K562 (cell line): ENCODE results near the gene PRKG1. TPM values are rescaled to one million over a fixed set of nuclear protein-coding genes. Genes with fewer than 3 reads are reported as not detected.

Experiments used
- ATAC-seq: fragments of 200-7000 bp; cut with Tn5 transposase; 3 replicates; pipeline ENCODE4 v1.9.1; 2020; ENCODE audit warnings: moderate library complexity
- BruUV-seq: library from RNA; stranded (reverse); fragments of 400-500 nt; replicated peaks from 2 replicates; lab custom pipeline; 2021; lab: Mats Ljungman, UMichigan
- CTCF ChIA-PET: fragments of 300-600 bp; formaldehyde crosslinking; extraction: SDS; loops from one replicate; lab custom pipeline; 2021; ENCODE audit warnings: low intra/inter-chr PET ratio; lab: Yijun Ruan, JAX
- POLR2A ChIA-PET: fragments of 300-600, 350-650 bp; sonication (Branson Sonifier 250); formaldehyde crosslinking; extraction: SDS; loops from one replicate; lab custom pipeline; 2021; ENCODE audit warnings: antibody characterized with exemption, inconsistent platforms; lab: Yijun Ruan, JAX
- DNase-seq, 4 experiments: peaks; one replicate each; pipeline versions ENCODE4 v3.0.0 to v3.0.0-alpha.2; 2011 to 2018; ENCODE audit warnings: low spot score in 3 of 4, mixed read lengths in 3 of 4; ENCODE audit errors: extremely low read depth in 1 of 4
- FAIRE-seq: peaks from 2 replicates; lab custom pipeline; 2011; peaks lifted over from hg19 to GRCh38; lab: Jason Lieb, UNC
- H2AFZ ChIP-seq: 2 replicates; pipeline ENCODE4 v1.6.0; 2011; ENCODE audit warnings: low read depth, low read length, control low read depth, inconsistent platforms
- H3K27ac ChIP-seq: fragments of 200-600 bp; 3 replicates; pipeline ENCODE4 v1.8.0; 2011; ENCODE audit warnings: low read depth, mild to moderate bottlenecking, control low read depth, inconsistent platforms, low read length, moderate library complexity, mixed read lengths; ENCODE audit errors: extremely low read depth
- H3K27me3 ChIP-seq, 2 experiments: fragments of 300-600 bp in 1 of 2; 2 replicates in 1 of 2; 3 replicates in 1 of 2; pipeline versions ENCODE4 v1.6.0 to v1.8.0; 2011; ENCODE audit warnings: inconsistent platforms in 2 of 2, low read length in 2 of 2, mild to moderate bottlenecking in 1 of 2, mixed read lengths in 1 of 2, moderate library complexity in 1 of 2; ENCODE audit not compliant: control insufficient read depth in 2 of 2, insufficient read depth in 2 of 2
- H3K36me3 ChIP-seq: fragments of 300-600 bp; 3 replicates; pipeline ENCODE4 v1.8.0; 2011; ENCODE audit warnings: mild to moderate bottlenecking, low read length, inconsistent platforms; ENCODE audit not compliant: control insufficient read depth, insufficient read depth
- H3K4me1 ChIP-seq, 2 experiments: fragments of 200-600 bp in 1 of 2; replicated peaks in 1 of 2; 2 replicates in 1 of 2; 3 replicates in 1 of 2; pipeline versions ENCODE4 v1.5.1 to v1.8.0; 2011; ENCODE audit warnings: inconsistent platforms in 2 of 2, low read length in 2 of 2, mild to moderate bottlenecking in 1 of 2, mixed read lengths in 1 of 2, moderate library complexity in 1 of 2; ENCODE audit not compliant: control insufficient read depth in 2 of 2, insufficient read depth in 2 of 2
- H3K4me2 ChIP-seq: 2 replicates; pipeline ENCODE4 v1.6.1; 2011; ENCODE audit warnings: low read length, control low read depth, inconsistent platforms, mixed read lengths; ENCODE audit not compliant: insufficient read depth
- H3K4me3 ChIP-seq: fragments of 200-600 bp; sonication (generic), shearing (Covaris generic); 2 replicates; pipeline ENCODE4 v1.5.1; 2016; ENCODE audit warnings: control low read depth, inconsistent platforms
- H3K79me2 ChIP-seq: fragments of 200-600 bp; 3 replicates; pipeline ENCODE4 v1.8.0; 2011; ENCODE audit warnings: low read length, inconsistent platforms; ENCODE audit not compliant: control insufficient read depth, insufficient read depth
- H3K9ac ChIP-seq, 2 experiments: 2 replicates each; pipeline versions ENCODE4 v1.6.0 to v1.6.1; 2011; ENCODE audit warnings: low read depth in 2 of 2, low read length in 2 of 2, control low read depth in 1 of 2, inconsistent platforms in 1 of 2, mild to moderate bottlenecking in 1 of 2, mixed read lengths in 1 of 2; ENCODE audit not compliant: insufficient read depth in 1 of 2
- H3K9me1 ChIP-seq: one replicate; pipeline ENCODE4 v1.6.0; 2011; ENCODE audit warnings: inconsistent platforms, mild to moderate bottlenecking, low read length, moderate library complexity; ENCODE audit not compliant: control insufficient read depth, insufficient read depth
- H3K9me3 ChIP-seq: replicated peaks from 2 replicates; pipeline ENCODE4 v1.5.1; 2011; ENCODE audit warnings: low read depth, low read length, inconsistent platforms; ENCODE audit not compliant: control insufficient read depth, insufficient read depth
- H4K20me1 ChIP-seq: replicated peaks from 2 replicates; pipeline ENCODE4 v1.6.1; 2011; ENCODE audit warnings: low read length, inconsistent platforms, mixed read lengths; ENCODE audit not compliant: control insufficient read depth, insufficient read depth
- GATAD2A ChIP-seq: fragments of 450-650 bp; IDR thresholded peaks from 2 replicates; pipeline ENCODE4 v1.6.1; 2017
- ID3 ChIP-seq, 2 experiments: fragments of 250-450 bp in 1 of 2; fragments of 450-650 bp in 1 of 2; sonication (Bioruptor Pico) in 1 of 2; IDR thresholded peaks; 2 replicates each; pipeline versions ENCODE4 v1.6.1 to v1.8.0; 2016 to 2021; ENCODE audit warnings: mild to moderate bottlenecking in 2 of 2, moderate library complexity in 2 of 2, missing compliant biosample characterization in 1 of 2, missing genetic modification characterization in 1 of 2
- KDM2B ChIP-seq: fragments of 250-450 bp; sonication (Bioruptor Pico); IDR thresholded peaks from 2 replicates; pipeline ENCODE4 v1.8.0; 2021; ENCODE audit warnings: mild to moderate bottlenecking, moderate library complexity
- TBP ChIP-seq: optimal IDR thresholded peaks from 2 replicates; pipeline ENCODE3; 2011; ENCODE audit warnings: low read depth, low read length, improper control_type of control experiment
- TEAD1 ChIP-seq, 2 experiments: fragments of 450-650 bp in 1 of 2; sonication (generic) in 1 of 2; formaldehyde crosslinking; IDR thresholded peaks; 2 replicates each; pipeline versions ENCODE4 v1.4.0 to v1.8.0; 2020 to 2022; ENCODE audit warnings: mild to moderate bottlenecking in 2 of 2, missing genetic modification reagents in 1 of 2
- TEAD4 ChIP-seq, 2 experiments: sonication (generic) in 1 of 2; formaldehyde crosslinking in 1 of 2; IDR thresholded peaks; 2 replicates each; pipeline versions ENCODE4 v1.6.1 to v1.8.0; 2012 to 2022; ENCODE audit warnings: borderline replicate concordance in 1 of 2, inconsistent platforms in 1 of 2, low read length in 1 of 2, mild to moderate bottlenecking in 1 of 2, missing genetic modification reagents in 1 of 2
- ZNF184 ChIP-seq: sonication (generic); formaldehyde crosslinking; IDR thresholded peaks from 2 replicates; pipeline ENCODE4 v1.5.0; 2020; ENCODE audit warnings: missing genetic modification reagents
- ZNF707 ChIP-seq: fragments of 250-450 bp; sonication (Bioruptor Pico); conservative IDR thresholded peaks from 2 replicates; pipeline ENCODE4 v1.8.0; 2022; ENCODE audit warnings: inconsistent platforms, mild to moderate bottlenecking, moderate library complexity
- ZNF764 ChIP-seq: fragments of 250-450 bp; sonication (Bioruptor Pico); IDR thresholded peaks from 2 replicates; pipeline ENCODE4 v1.4.0; 2020; ENCODE audit warnings: low read depth, mild to moderate bottlenecking, moderate library complexity
- WGBS: fragments of 100-300 bp; shearing (Covaris generic); methylation state at CpG from one replicate; pipeline ENCODE4 v1.1.6; 2016; ENCODE audit warnings: low coverage, mixed read lengths; ENCODE audit not compliant: insufficient coverage; ENCODE audit errors: missing lambda C conversion rate; 5-methylcytosine and 5-hydroxymethylcytosine counted together
- in situ Hi-C: fragments of 300-500 bp; cut with MboI; formaldehyde crosslinking; loops from 4 replicates; pipeline ENCODE4 v1.15.0; 2018; ENCODE audit warnings: inconsistent platforms, mixed read lengths
- intact Hi-C: fragments of 100-400 bp; cut with micrococcal nuclease; formaldehyde crosslinking; loops from 2 replicates; pipeline ENCODE4 v1.14.2; 2022
- polyA plus RNA-seq, 8 experiments: library from polyadenylated mRNA; depleted of rRNA in 4 of 8; stranded (reverse) in 5 of 8; unstranded in 3 of 8; fragments of >200 nt; fragmentation: Nextera tagmentation in 2 of 8; fragmentation: Illumina TruSeq in 1 of 8; extraction: Ambion mirVana in 2 of 8; extraction: Trizol in 1 of 8; gene quantifications; 2 replicates each; pipeline versions ENCODE4 v1.2.1 to v1.2.3, GENCODE V29; 2011 to 2014; ENCODE audit warnings: inconsistent platforms in 1 of 8, missing spikeins in 1 of 8
- total RNA-seq, 7 experiments: library from RNA; depleted of rRNA in 6 of 7; stranded (reverse); fragments of >200 nt in 6 of 7; fragmentation: Illumina TruSeq in 2 of 7; extraction: Trizol in 2 of 7; gene quantifications; 2 replicates each; pipeline versions ENCODE4 v1.2.1 to v1.2.3, GENCODE V29; 2011 to 2021; ENCODE audit warnings: low replicate concordance in 1 of 7
- TF ChIP-seq, protein P1 (sequence below): fragments of 450-650 bp; IDR thresholded peaks from 2 replicates; pipeline ENCODE4 v1.7.0; 2016; ENCODE audit warnings: borderline replicate concordance
- TF ChIP-seq, protein P2 (sequence below): sonication (generic); formaldehyde crosslinking; IDR thresholded peaks from 2 replicates; pipeline ENCODE4 v1.9.0; 2022; ENCODE audit warnings: mild to moderate bottlenecking, missing genetic modification reagents

Gene PRKG1
- total and polyA plus RNA-seq, 9 of the 15 experiments (the other 6 are each of a cell fraction or from before 2014, with no cell fraction given): 0.22 TPM; not detected in 8

- TF ChIP-seq ZNF764 (no peak), ZNF184 (no peak), ID3 (CRISPR knock-in tag; IDR thresholded peaks at IDR 0.05) (no peak), ID3 (tag; IDR thresholded peaks at IDR 0.05) (no peak), KDM2B (CRISPR knock-in tag) (no peak), ZNF707 (no peak), TBP (no peak), TEAD1 (CRISPR knock-in tag; IDR thresholded peaks at IDR 0.05) (no peak), GATAD2A (no peak), TEAD4 (IDR thresholded peaks at IDR 0.05; ENCODE audit: low read length) (no peak), TEAD4 (CRISPR knock-in tag; IDR thresholded peaks at IDR 0.05; ENCODE audit: borderline replicate concordance) (no peak)
- TF ChIP-seq, protein P1, sequence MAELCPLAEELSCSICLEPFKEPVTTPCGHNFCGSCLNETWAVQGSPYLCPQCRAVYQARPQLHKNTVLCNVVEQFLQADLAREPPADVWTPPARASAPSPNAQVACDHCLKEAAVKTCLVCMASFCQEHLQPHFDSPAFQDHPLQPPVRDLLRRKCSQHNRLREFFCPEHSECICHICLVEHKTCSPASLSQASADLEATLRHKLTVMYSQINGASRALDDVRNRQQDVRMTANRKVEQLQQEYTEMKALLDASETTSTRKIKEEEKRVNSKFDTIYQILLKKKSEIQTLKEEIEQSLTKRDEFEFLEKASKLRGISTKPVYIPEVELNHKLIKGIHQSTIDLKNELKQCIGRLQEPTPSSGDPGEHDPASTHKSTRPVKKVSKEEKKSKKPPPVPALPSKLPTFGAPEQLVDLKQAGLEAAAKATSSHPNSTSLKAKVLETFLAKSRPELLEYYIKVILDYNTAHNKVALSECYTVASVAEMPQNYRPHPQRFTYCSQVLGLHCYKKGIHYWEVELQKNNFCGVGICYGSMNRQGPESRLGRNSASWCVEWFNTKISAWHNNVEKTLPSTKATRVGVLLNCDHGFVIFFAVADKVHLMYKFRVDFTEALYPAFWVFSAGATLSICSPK: no peak
- TF ChIP-seq, protein P2, sequence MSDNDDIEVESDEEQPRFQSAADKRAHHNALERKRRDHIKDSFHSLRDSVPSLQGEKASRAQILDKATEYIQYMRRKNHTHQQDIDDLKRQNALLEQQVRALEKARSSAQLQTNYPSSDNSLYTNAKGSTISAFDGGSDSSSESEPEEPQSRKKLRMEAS (CRISPR knock-in tag): no peak
- TF ChIP-seq, all 486 proteins: peak for 0
- 0 out of 2 replicates have a peak, but pooled peaks cover 2% of the 10 kb centered on the region for H3K9me3 ChIP-seq
- in situ Hi-C loops (no loop called here), intact Hi-C loops (no loop called here)
- FAIRE-seq: no peak
- no peak overlapping the region for H2AFZ ChIP-seq
- no peaks in the 10 kb centered on the region for H3K27me3 ChIP-seq
- DNase-seq: no peak
- BruUV-seq: no TSS peak
- H4K20me1 ChIP-seq: no peaks in the 10 kb centered on the region
- H3K9ac ChIP-seq: no peak overlapping the region
- H3K4me2 ChIP-seq: no peak overlapping the region
- no peak overlapping the region for H3K27ac ChIP-seq
- no peaks in the 10 kb centered on the region for H3K9me1 ChIP-seq
- ChIA-PET POLR2A (no interaction called here), CTCF (no interaction called here)
- H3K4me1 ChIP-seq: no peaks in the 10 kb centered on the region
- WGBS: 0% methylated on average over 2 of the region's 2 CpGs
- H3K79me2 ChIP-seq: no peaks in the 10 kb centered on the region
- ATAC-seq: no peak
- H3K4me3 ChIP-seq: no peak overlapping the region
- no peaks in the 10 kb centered on the region for H3K36me3 ChIP-seq
Measured at GRCh38 chr10:51375790-51376189, 301.5 kb downstream of the PRKG1 start.
